MM.1S (cell line): ENCODE data around the gene DSEL.

Source experiments
- DNase-seq: peaks from one replicate; pipeline ENCODE4 v3.0.0-alpha.2; 2015
- H2AFZ ChIP-seq: fragments of 300-600 bp; sonication (generic); 2 replicates; pipeline ENCODE4 v1.6.0; 2016; ENCODE audit warnings: antibody characterized with exemption, low read length
- H3F3A ChIP-seq: fragments of 300-600 bp; sonication (generic); 2 replicates; pipeline ENCODE4 v1.6.1; 2016; ENCODE audit warnings: mild to moderate bottlenecking, antibody characterized with exemption, low read length, moderate library complexity, mixed read lengths; ENCODE audit not compliant: insufficient read depth
- H3K27ac ChIP-seq: fragments of 300-600 bp; sonication (generic); 2 replicates; pipeline ENCODE4 v1.5.1; 2016; ENCODE audit warnings: mild to moderate bottlenecking, low read length
- H3K27me3 ChIP-seq: fragments of 300-600 bp; sonication (generic); replicated peaks from 2 replicates; pipeline ENCODE4 v1.6.0; 2016; ENCODE audit warnings: low read length; ENCODE audit not compliant: insufficient read depth
- H3K36me3 ChIP-seq: fragments of 300-600 bp; sonication (generic); replicated peaks from 2 replicates; pipeline ENCODE4 v1.6.1; 2016; ENCODE audit warnings: mild to moderate bottlenecking, low read length, mixed read lengths; ENCODE audit not compliant: insufficient read depth
- H3K4me1 ChIP-seq: fragments of 300-600 bp; sonication (generic); 2 replicates; pipeline ENCODE4 v1.6.1; 2016; ENCODE audit warnings: low read length, mixed read lengths
- H3K4me2 ChIP-seq: fragments of 300-600 bp; sonication (generic); 2 replicates; pipeline ENCODE4 v1.6.0; 2016; ENCODE audit warnings: low read depth, low read length
- H3K4me3 ChIP-seq: fragments of 300-600 bp; sonication (generic); 2 replicates; pipeline ENCODE4 v1.5.1; 2016; ENCODE audit warnings: low read length, mixed read lengths
- H3K79me2 ChIP-seq: fragments of 300-600 bp; sonication (generic); 2 replicates; pipeline ENCODE4 v1.6.1; 2016; ENCODE audit warnings: mixed run types, low read length, mixed read lengths
- H3K9ac ChIP-seq: fragments of 300-600 bp; sonication (generic); 2 replicates; pipeline ENCODE4 v1.6.1; 2016; ENCODE audit warnings: low read length, mixed read lengths
- H3K9me2 ChIP-seq: fragments of 300-600 bp; sonication (generic); replicated peaks from 2 replicates; pipeline ENCODE4 v1.6.1; 2016; ENCODE audit warnings: mild to moderate bottlenecking, low read length, mixed read lengths; ENCODE audit not compliant: insufficient read depth
- H3K9me3 ChIP-seq: fragments of 300-600 bp; sonication (generic); replicated peaks from 2 replicates; pipeline ENCODE4 v1.6.1; 2016; ENCODE audit warnings: mild to moderate bottlenecking, low read length, mixed read lengths; ENCODE audit not compliant: insufficient read depth
- H4K20me1 ChIP-seq: fragments of 300-600 bp; sonication (generic); 2 replicates; pipeline ENCODE4 v1.6.1; 2016; ENCODE audit warnings: mild to moderate bottlenecking, low read length, moderate library complexity, mixed read lengths; ENCODE audit not compliant: insufficient read depth
- CTCF ChIP-seq: fragments of 300-600 bp; sonication (generic); IDR thresholded peaks from 2 replicates; pipeline ENCODE4 v1.5.1; 2016; ENCODE audit warnings: antibody characterized with exemption, low read length, mixed read lengths
- EZH2 ChIP-seq: fragments of 300-600 bp; sonication (generic); optimal IDR thresholded peaks from 2 replicates; pipeline ENCODE3; 2017; ENCODE audit warnings: low read depth, mild to moderate bottlenecking, antibody characterized with exemption, low read length, mixed read lengths
- EZH2phosphoT487 ChIP-seq: fragments of 300-600 bp; sonication (generic); IDR thresholded peaks from 2 replicates; pipeline ENCODE4 v1.6.1; 2018; ENCODE audit warnings: antibody characterized with exemption, low read length

Gene DSEL

GRCh38 chr18:67518566-67518965 lies 2.0 kb upstream of the DSEL start:
- Histone ChIP-seq H3F3A (no peaks in the 10 kb centered on the region), H2AFZ (no peak overlapping the region), H3K9me2 (no peaks in the 10 kb centered on the region), H3K4me3 (no peak overlapping the region), H3K9ac (no peak overlapping the region), H3K27ac (no peak overlapping the region), H3K27me3 (no peaks in the 10 kb centered on the region), H3K9me3 (no peaks in the 10 kb centered on the region), H3K4me1 (no peaks in the 10 kb centered on the region), H4K20me1 (no peaks in the 10 kb centered on the region), H3K36me3 (no peaks in the 10 kb centered on the region), H3K4me2 (no peak overlapping the region), H3K79me2 (no peaks in the 10 kb centered on the region)
- TF ChIP-seq EZH2phosphoT487 (no peak), EZH2 (no peak), CTCF (no peak)
- DNase-seq = no peak

GRCh38 chr18:67517444-67517765 lies 885 bp upstream of the DSEL start:
- H3K36me3 ChIP-seq = no peaks in the 10 kb centered on the region
- no peaks in the 10 kb centered on the region for H3K79me2 ChIP-seq
- H3K4me1 ChIP-seq = no peaks in the 10 kb centered on the region
- H2AFZ ChIP-seq = peak overlapping the region; percentile 80
- peak overlapping the region; percentile 72 for H3K4me3 ChIP-seq
- H3K4me2 ChIP-seq = peak overlapping the region; percentile 65
- H3F3A ChIP-seq = no peaks in the 10 kb centered on the region
- H3K9ac ChIP-seq = no peak overlapping the region; the same call in 1 of the 2 replicates
- DNase-seq = no peak
- no peaks in the 10 kb centered on the region for H4K20me1 ChIP-seq
- no peaks in the 10 kb centered on the region for H3K9me2 ChIP-seq
- no peak overlapping the region for H3K27ac ChIP-seq
- no peaks in the 10 kb centered on the region for H3K27me3 ChIP-seq
- TF ChIP-seq CTCF (no peak), EZH2phosphoT487 (no peak), EZH2 (no peak)
- H3K9me3 ChIP-seq = no peaks in the 10 kb centered on the region

- Histone ChIP-seq H3K36me3 (no peaks in the 10 kb centered on the region), H2AFZ (peak overlapping the region; percentile 98), H3K4me1 (no peaks in the 10 kb centered on the region), H3K4me3 (peak overlapping the region; percentile 92), H3K4me2 (peak overlapping the region; percentile 89), H4K20me1 (no peaks in the 10 kb centered on the region), H3K9me2 (no peaks in the 10 kb centered on the region), H3K27ac (peak overlapping the region; percentile 24; the same call in 1 of the 2 replicates), H3F3A (no peaks in the 10 kb centered on the region), H3K27me3 (no peaks in the 10 kb centered on the region), H3K79me2 (no peaks in the 10 kb centered on the region), H3K9ac (peak overlapping the region; percentile 59), H3K9me3 (no peaks in the 10 kb centered on the region)
- peak; percentile 88 for DNase-seq
- TF ChIP-seq CTCF = peak; percentile 75
- no peak for TF ChIP-seq EZH2phosphoT487
- TF ChIP-seq EZH2 = no peak
These were observed 480 bp downstream of the DSEL start for GRCh38 chr18:67515942-67516538.
